Measurements from ENCODE around the gene ABCA3. TPM values are rescaled to one million over a fixed set of nuclear protein-coding genes. Genes with fewer than 3 reads are reported as not detected.
A peak's percentile ranks its signal among the peaks of the same experiment; 100 is the strongest.

Gene ABCA3
- total RNA-seq, 1 donor: 1.4 TPM

GRCh38 chr16:2331199-2331930, 9.2 kb downstream of the ABCA3 start:
- Histone ChIP-seq H3K4me2 (ENCODE audit: insufficient read depth, low read length) (no peak overlapping the region), H3K27ac (ENCODE audit: low read depth, low read length) (no peak overlapping the region), H2AFZ (ENCODE audit: low read length) (no peak overlapping the region), H3K36me3 (ENCODE audit: insufficient read depth, low read length) (no peaks in the 10 kb centered on the region), H3K4me3 (ENCODE audit: insufficient read depth, low read length) (no peak overlapping the region), H3K9me3 (ENCODE audit: low read depth, low read length) (no peaks in the 10 kb centered on the region), H3K27me3 (ENCODE audit: insufficient read depth, low read length) (peaks cover 46% of the 10 kb centered on the region), H4K20me1 (ENCODE audit: insufficient read depth, low read length) (no peaks in the 10 kb centered on the region), H3K4me1 (ENCODE audit: insufficient read depth, low read length) (no peaks in the 10 kb centered on the region), H3K79me2 (ENCODE audit: insufficient read depth, low read length) (no peaks in the 10 kb centered on the region)
- TF ChIP-seq, protein P1, sequence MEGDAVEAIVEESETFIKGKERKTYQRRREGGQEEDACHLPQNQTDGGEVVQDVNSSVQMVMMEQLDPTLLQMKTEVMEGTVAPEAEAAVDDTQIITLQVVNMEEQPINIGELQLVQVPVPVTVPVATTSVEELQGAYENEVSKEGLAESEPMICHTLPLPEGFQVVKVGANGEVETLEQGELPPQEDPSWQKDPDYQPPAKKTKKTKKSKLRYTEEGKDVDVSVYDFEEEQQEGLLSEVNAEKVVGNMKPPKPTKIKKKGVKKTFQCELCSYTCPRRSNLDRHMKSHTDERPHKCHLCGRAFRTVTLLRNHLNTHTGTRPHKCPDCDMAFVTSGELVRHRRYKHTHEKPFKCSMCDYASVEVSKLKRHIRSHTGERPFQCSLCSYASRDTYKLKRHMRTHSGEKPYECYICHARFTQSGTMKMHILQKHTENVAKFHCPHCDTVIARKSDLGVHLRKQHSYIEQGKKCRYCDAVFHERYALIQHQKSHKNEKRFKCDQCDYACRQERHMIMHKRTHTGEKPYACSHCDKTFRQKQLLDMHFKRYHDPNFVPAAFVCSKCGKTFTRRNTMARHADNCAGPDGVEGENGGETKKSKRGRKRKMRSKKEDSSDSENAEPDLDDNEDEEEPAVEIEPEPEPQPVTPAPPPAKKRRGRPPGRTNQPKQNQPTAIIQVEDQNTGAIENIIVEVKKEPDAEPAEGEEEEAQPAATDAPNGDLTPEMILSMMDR (IDR thresholded peaks at IDR 0.05; ENCODE audit: extremely low read depth, low read depth, low read length): no peak
- peak; percentile 35 for DNase-seq (ENCODE audit: insufficient read length, low spot score, missing footprints)

GRCh38 chr16:2329532-2329931, 11.0 kb downstream of the ABCA3 start:
- H3K27me3 ChIP-seq (ENCODE audit: insufficient read depth, low read length): peaks cover 46% of the 10 kb centered on the region
- no peaks in the 10 kb centered on the region for H3K9me3 ChIP-seq (ENCODE audit: low read depth, low read length)
- no peaks in the 10 kb centered on the region for H3K79me2 ChIP-seq (ENCODE audit: insufficient read depth, low read length)
- no peak overlapping the region for H2AFZ ChIP-seq (ENCODE audit: low read length)
- H3K4me2 ChIP-seq (ENCODE audit: insufficient read depth, low read length): no peak overlapping the region
- H3K4me1 ChIP-seq (ENCODE audit: insufficient read depth, low read length): no peaks in the 10 kb centered on the region
- no peaks in the 10 kb centered on the region for H3K36me3 ChIP-seq (ENCODE audit: insufficient read depth, low read length)
- no peaks in the 10 kb centered on the region for H4K20me1 ChIP-seq (ENCODE audit: insufficient read depth, low read length)
- TF ChIP-seq, protein P1 (IDR thresholded peaks at IDR 0.05; ENCODE audit: extremely low read depth, low read depth, low read length): no peak
- H3K4me3 ChIP-seq (ENCODE audit: insufficient read depth, low read length): no peak overlapping the region
- peak; percentile 67 for DNase-seq (ENCODE audit: insufficient read length, low spot score, missing footprints)
- H3K27ac ChIP-seq (ENCODE audit: low read depth, low read length): no peak overlapping the region

DNA sequence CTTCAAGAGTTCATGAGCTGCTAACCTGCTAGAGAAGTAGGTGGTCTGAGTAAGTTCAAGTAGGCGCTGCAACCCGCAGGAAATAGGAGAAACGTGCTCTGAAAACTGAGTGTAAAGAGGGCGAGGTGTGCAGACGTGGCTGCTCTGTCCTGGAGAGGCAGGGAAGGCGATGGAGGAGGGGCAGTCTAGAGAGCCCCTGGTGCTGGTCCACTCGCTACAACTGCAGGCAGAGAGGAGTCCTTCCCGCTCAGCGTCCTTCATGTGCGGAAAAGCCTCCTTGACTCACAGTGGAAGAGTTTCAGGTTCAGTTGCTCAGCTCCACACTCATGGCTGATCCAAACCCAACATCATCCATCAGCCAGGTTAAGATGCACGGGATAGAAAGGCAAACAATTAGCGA, 12.1 kb downstream of the ABCA3 start:
- Histone ChIP-seq H3K27ac (ENCODE audit: low read depth, low read length) (no peak overlapping the region), H4K20me1 (ENCODE audit: insufficient read depth, low read length) (no peaks in the 10 kb centered on the region)
- TF ChIP-seq, protein P1 (IDR thresholded peaks at IDR 0.05; ENCODE audit: extremely low read depth, low read depth, low read length): no peak

GRCh38 chr16:2326191-2326590, 14.3 kb downstream of the ABCA3 start:
- peak; percentile 35 for DNase-seq (ENCODE audit: insufficient read length, low spot score, missing footprints)
- no peaks in the 10 kb centered on the region for H3K4me1 ChIP-seq (ENCODE audit: insufficient read depth, low read length)
- TF ChIP-seq, protein P1 (IDR thresholded peaks at IDR 0.05; ENCODE audit: extremely low read depth, low read depth, low read length): no peak
- peaks cover 42% of the 10 kb centered on the region for H3K27me3 ChIP-seq (ENCODE audit: insufficient read depth, low read length)
- no peak overlapping the region for H3K27ac ChIP-seq (ENCODE audit: low read depth, low read length)
- no peak overlapping the region for H3K4me3 ChIP-seq (ENCODE audit: insufficient read depth, low read length)
- H3K36me3 ChIP-seq (ENCODE audit: insufficient read depth, low read length): no peaks in the 10 kb centered on the region
- H4K20me1 ChIP-seq (ENCODE audit: insufficient read depth, low read length): no peaks in the 10 kb centered on the region
- no peaks in the 10 kb centered on the region for H3K9me3 ChIP-seq (ENCODE audit: low read depth, low read length)
- no peak overlapping the region for H2AFZ ChIP-seq (ENCODE audit: low read length)
- no peak overlapping the region for H3K4me2 ChIP-seq (ENCODE audit: insufficient read depth, low read length)
- no peaks in the 10 kb centered on the region for H3K79me2 ChIP-seq (ENCODE audit: insufficient read depth, low read length)

More for the DNA sequence above, 12.1 kb downstream of the ABCA3 start:
- no peak overlapping the region for H3K4me3 ChIP-seq (ENCODE audit: insufficient read depth, low read length)
- peak; percentile 57 for DNase-seq (ENCODE audit: insufficient read length, low spot score, missing footprints)
- no peaks in the 10 kb centered on the region for H3K4me1 ChIP-seq (ENCODE audit: insufficient read depth, low read length)
- H3K79me2 ChIP-seq (ENCODE audit: insufficient read depth, low read length): no peaks in the 10 kb centered on the region
- no peak overlapping the region for H3K4me2 ChIP-seq (ENCODE audit: insufficient read depth, low read length)
- H3K36me3 ChIP-seq (ENCODE audit: insufficient read depth, low read length): no peaks in the 10 kb centered on the region
- H3K27me3 ChIP-seq (ENCODE audit: insufficient read depth, low read length): peaks cover 56% of the 10 kb centered on the region
- H2AFZ ChIP-seq (ENCODE audit: low read length): no peak overlapping the region
- H3K9me3 ChIP-seq (ENCODE audit: low read depth, low read length): no peaks in the 10 kb centered on the region
